Ectodermal cell (in vitro differentiated cells): ENCODE results near the gene HPS1.

ENCODE experiments used
- H3K27ac ChIP-seq: 2 replicates; pipeline ENCODE4 v1.7.0; 2013; ENCODE audit warnings: mild to moderate bottlenecking, low read depth, low read length; ENCODE audit not compliant: insufficient read depth, poor library complexity, severe bottlenecking
- H3K27me3 ChIP-seq: 2 replicates; pipeline ENCODE4 v1.7.0; 2013; ENCODE audit warnings: mild to moderate bottlenecking, low read length; ENCODE audit not compliant: insufficient read depth, control insufficient read depth, poor library complexity, severe bottlenecking
- H3K36me3 ChIP-seq: one replicate; pipeline ENCODE4 v1.7.0; 2013; ENCODE audit warnings: low read length; ENCODE audit not compliant: control insufficient read depth, insufficient read depth
- H3K4me1 ChIP-seq: one replicate; pipeline ENCODE4 v1.7.0; 2013; ENCODE audit warnings: low read length; ENCODE audit not compliant: control insufficient read depth, insufficient read depth
- H3K4me3 ChIP-seq: 2 replicates; pipeline ENCODE4 v1.7.0; 2013; ENCODE audit warnings: low read depth, low read length, control low read depth; ENCODE audit not compliant: insufficient read depth
- H3K9me3 ChIP-seq: 2 replicates; pipeline ENCODE4 v1.7.0; 2013; ENCODE audit warnings: mild to moderate bottlenecking, low read length, moderate library complexity; ENCODE audit not compliant: control insufficient read depth
- WGBS, 2 experiments: methylation state at CpG; one replicate each; pipeline ENCODE4 v1.1.7; 2013; ENCODE audit warnings: missing lambda C conversion rate in 2 of 2; 5-methylcytosine and 5-hydroxymethylcytosine counted together

HPS1 gene

DNA sequence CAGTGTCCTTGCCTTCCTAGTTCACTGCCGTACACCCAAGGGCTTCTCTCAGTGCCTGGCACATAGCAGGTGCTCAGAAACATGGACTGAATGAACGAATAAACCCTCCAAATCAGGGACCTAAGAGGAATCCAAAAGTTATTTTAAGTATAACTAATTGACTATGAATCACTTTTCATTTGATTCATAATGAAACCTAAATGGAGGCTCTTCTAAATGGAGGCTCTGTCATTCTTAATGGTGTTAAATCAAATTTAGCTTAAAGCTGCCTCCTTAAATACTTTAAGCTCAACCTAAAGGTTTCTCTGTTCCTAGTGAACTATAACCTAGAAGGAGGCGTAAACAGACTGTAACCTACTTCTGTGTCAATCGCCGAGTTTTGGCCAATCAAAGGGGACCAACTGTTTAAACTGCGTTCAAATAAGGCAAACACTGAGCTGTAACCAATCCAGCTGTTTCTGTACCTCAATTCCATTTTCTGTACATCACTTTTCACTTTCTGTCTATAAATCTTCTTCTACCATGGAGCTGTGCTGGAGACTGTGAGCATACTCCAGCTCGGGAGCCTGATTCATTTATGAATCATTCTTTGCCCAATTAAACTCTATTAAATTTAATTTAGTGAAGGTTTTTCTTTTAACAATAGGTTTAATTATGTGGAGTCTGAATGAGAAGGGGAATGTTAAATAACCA is 42.8 kb downstream of the HPS1 start:
- no peak overlapping the region for H3K27ac ChIP-seq
- no peaks in the 10 kb centered on the region for H3K27me3 ChIP-seq
- no peaks in the 10 kb centered on the region for H3K9me3 ChIP-seq
- H3K4me1 ChIP-seq, result no peaks in the 10 kb centered on the region
- WGBS, 2 experiments, result 87% methylated on average over 6 to 7 of the region's 7 CpGs
- H3K4me3 ChIP-seq, result no peak overlapping the region
- H3K36me3 ChIP-seq, result no peaks in the 10 kb centered on the region

DNA sequence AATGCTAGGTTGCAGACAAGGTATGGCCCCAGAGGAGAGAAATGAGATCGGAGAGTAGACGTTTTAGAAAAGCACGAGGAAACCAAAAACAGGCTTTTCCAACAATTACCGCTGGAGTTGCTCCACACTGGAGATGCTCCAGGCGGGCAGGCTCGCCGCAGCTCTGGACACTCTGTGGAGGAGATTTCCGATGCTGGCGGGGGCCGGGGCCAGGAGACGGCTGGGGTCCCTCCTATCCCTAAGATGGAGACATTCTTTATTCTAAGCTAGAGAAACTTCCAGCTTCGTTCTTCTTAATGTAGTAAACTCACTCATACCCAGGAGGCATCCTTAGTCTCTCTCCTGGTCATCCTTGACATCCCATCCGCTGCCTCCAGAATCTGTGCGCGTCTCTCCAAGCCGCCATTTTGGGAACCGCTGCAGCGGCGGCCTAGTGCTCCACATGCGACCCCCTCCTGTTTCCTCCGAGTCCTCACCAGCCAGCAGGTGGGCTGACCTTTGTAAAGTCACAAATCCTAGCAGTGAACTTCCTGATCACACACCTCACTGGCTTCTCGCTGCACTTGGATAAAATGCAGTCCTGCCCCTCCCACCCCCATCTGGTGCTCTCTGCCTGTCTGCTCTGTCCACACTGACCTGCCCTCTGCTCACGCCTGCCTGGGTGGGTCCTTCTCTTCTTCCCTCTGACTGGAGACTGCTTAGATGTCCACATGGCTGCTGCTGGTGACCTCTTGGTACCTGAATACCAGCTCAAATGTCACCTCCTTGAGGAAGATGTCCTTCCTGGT is 43.6 kb downstream of the HPS1 start:
- no peaks in the 10 kb centered on the region for H3K27me3 ChIP-seq
- H3K36me3 ChIP-seq, result no peaks in the 10 kb centered on the region
- H3K4me3 ChIP-seq, result no peak overlapping the region
- 96 to 97% methylated on average over 23 of the region's 23 CpGs for WGBS, 2 experiments
- H3K27ac ChIP-seq, result no peak overlapping the region
- H3K4me1 ChIP-seq, result no peaks in the 10 kb centered on the region
- no peaks in the 10 kb centered on the region for H3K9me3 ChIP-seq

GRCh38 chr10:98402478-98402877 is 44.3 kb downstream of the HPS1 start:
- Histone ChIP-seq H3K4me1 (no peaks in the 10 kb centered on the region), H3K9me3 (no peaks in the 10 kb centered on the region), H3K4me3 (no peak overlapping the region), H3K36me3 (no peaks in the 10 kb centered on the region), H3K27me3 (no peaks in the 10 kb centered on the region), H3K27ac (no peak overlapping the region)
- 91% methylated on average over 7 of the region's 7 CpGs for WGBS, 2 experiments

DNA sequence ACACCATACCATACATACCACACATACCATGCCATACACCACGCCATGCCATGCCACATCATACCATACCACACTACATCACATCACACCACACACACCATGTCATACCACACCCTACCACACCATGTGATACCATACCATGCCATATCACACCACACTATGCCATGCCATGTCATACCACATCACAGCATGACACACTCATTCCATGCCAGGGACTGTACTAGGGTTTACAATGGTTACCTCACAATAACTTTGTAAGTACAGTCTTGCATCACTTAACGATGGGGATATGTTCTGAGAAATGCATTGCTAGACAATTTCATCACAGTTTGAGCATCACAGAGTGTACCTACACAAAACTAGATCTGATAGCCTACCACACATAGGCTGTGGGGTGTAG is 46.3 kb downstream of the HPS1 start:
- H3K27ac ChIP-seq, result no peak overlapping the region
- no peak overlapping the region for H3K4me3 ChIP-seq
- no peaks in the 10 kb centered on the region for H3K9me3 ChIP-seq
- H3K4me1 ChIP-seq, result no peaks in the 10 kb centered on the region
- no peaks in the 10 kb centered on the region for H3K36me3 ChIP-seq
- no peaks in the 10 kb centered on the region for H3K27me3 ChIP-seq
- WGBS, 2 experiments, result 95% methylated on average over 2 of the region's 2 CpGs

DNA sequence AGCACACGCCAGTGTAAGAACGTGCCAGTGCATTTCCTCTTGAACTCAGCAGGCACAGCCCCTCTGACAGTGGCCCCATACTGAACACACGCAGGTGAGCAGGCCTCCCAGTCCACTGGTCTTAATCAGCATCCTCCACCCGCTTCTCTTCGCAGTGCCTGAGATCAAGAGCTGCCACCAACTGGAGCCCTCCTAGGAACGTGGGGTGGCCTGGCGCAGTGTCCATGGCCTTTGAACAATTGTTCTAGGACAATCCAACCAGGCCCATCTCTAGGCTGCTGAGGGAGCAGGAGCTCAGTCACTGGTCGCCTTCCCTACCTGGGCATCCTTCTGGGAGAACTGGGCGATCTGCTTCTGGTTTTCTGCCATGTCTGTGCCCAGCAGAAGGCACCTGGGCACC is 47.0 kb downstream of the HPS1 start:
- Histone ChIP-seq H3K36me3 (no peaks in the 10 kb centered on the region), H3K27ac (no peak overlapping the region), H3K27me3 (no peaks in the 10 kb centered on the region), H3K4me1 (no peaks in the 10 kb centered on the region), H3K4me3 (no peak overlapping the region), H3K9me3 (no peaks in the 10 kb centered on the region)
- 93 to 95% methylated on average over 9 of the region's 9 CpGs for WGBS, 2 experiments

GRCh38 chr10:98397089-98397600 is 49.6 kb downstream of the HPS1 start:
- H3K4me3 ChIP-seq, result no peak overlapping the region
- no peaks in the 10 kb centered on the region for H3K27me3 ChIP-seq
- H3K27ac ChIP-seq, result no peak overlapping the region
- WGBS, 2 experiments, result 95 to 96% methylated on average over 9 of the region's 9 CpGs
- H3K9me3 ChIP-seq, result no peaks in the 10 kb centered on the region
- no peaks in the 10 kb centered on the region for H3K36me3 ChIP-seq
- no peaks in the 10 kb centered on the region for H3K4me1 ChIP-seq

DNA sequence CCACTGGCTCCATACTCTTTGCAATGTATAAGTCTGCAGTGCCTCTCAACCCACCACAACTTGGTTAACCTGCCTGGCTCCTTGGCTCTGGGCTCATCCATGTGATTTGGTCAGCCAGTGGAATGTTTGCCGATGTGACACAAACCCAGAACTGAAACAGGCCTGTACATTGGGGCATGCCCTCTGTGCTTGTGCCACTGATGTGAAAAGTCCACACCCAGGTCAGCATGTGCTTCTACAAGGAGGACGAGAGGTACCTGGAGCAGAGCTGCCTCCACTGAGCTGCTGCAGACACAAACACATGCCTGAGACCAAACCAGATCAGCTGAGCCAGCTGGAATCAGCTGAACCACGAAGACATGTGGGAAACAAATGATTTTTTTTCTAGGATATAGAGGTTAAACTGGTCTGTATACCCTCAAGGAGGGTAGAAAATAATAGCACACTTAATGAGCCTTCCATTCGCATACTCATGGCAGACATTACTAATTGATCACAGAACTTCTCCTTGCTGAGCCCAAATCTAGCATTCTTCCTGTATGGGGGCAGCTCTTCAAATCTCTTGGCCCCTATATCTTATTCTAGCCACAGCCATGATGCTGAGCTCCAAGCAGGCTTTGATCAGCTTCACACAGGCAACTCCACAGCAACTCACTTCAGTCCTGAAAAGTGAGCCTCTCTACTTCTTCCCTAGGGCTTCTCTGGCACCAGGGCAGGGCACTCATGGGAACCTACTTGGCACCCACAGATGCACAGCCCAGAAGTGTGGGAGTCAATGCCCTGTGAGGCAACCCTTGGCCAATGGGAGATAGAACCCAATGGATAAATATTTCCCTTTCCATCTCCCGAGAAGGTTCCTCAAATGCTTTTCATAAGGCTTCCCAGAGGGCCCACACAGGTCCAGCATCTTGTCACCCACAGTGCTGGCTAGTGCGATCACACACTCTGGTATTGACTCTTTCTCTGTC is 50.4 kb downstream of the HPS1 start:
- Histone ChIP-seq H3K27me3 (no peaks in the 10 kb centered on the region), H3K36me3 (no peaks in the 10 kb centered on the region), H3K9me3 (no peaks in the 10 kb centered on the region), H3K4me1 (no peaks in the 10 kb centered on the region), H3K27ac (no peak overlapping the region), H3K4me3 (no peak overlapping the region)
- WGBS, 2 experiments, result 94% methylated on average over 6 of the region's 6 CpGs

- 91 to 92% methylated on average over 8 of the region's 8 CpGs for WGBS, 2 experiments
- Histone ChIP-seq H3K4me1 (no peaks in the 10 kb centered on the region), H3K36me3 (no peaks in the 10 kb centered on the region), H3K27ac (no peak overlapping the region), H3K4me3 (no peak overlapping the region), H3K9me3 (no peaks in the 10 kb centered on the region), H3K27me3 (no peaks in the 10 kb centered on the region)
Observed at GRCh38 chr10:98394851-98395440, 51.8 kb downstream of the HPS1 start.

DNA sequence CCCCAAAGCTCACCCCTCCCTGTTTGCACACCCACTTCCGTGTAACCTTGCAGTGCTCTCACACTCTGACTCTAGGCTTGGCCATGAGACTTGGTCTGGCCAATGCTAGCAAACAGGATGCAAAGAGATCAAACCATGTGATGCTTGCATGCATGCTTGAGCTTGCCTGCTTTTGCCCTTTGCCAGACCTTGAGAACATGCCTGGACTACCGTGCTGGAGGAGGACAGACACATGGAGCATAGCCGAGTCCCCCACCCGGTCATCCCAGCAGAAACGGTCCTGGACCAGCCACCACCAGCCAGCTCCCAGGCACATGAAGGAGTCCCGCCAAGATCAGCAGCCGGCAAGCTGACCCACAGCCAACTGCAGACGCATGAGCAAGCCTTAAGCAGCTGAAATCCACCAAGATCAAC is 55.1 kb downstream of the HPS1 start:
- H3K27ac ChIP-seq, result no peak overlapping the region
- no peaks in the 10 kb centered on the region for H3K36me3 ChIP-seq
- 93 to 94% methylated on average over 8 of the region's 8 CpGs for WGBS, 2 experiments
- H3K9me3 ChIP-seq, result no peaks in the 10 kb centered on the region
- H3K4me1 ChIP-seq, result no peaks in the 10 kb centered on the region
- no peak overlapping the region for H3K4me3 ChIP-seq
- no peaks in the 10 kb centered on the region for H3K27me3 ChIP-seq
